Thoracic aorta (tissue), 2 donors: Measurements from ENCODE around the gene SNUPN. TPM values are rescaled to one million over a fixed set of nuclear protein-coding genes. Genes with fewer than 3 reads are reported as not detected.
A peak's percentile ranks its signal among the peaks of the same experiment; 100 is the strongest.

ENCODE experiments used
- ATAC-seq: fragments of 150-250 bp; one replicate; pipeline ENCODE4 v1.8.0; 2017; ENCODE audit warnings: low read depth; ENCODE audit not compliant: insufficient number of reproducible peaks, low FRiP score
- DNase-seq: peaks from one replicate; pipeline ENCODE4 v3.0.0-alpha.2; 2020; ENCODE audit warnings: low spot score
- H3K27ac ChIP-seq, 2 donors: fragments of 200-600 bp; sonication (generic); 1 replicate in 1 of 2; 2 replicates in 1 of 2; pipeline ENCODE4 v1.5.1; 2016; ENCODE audit warnings: mild to moderate bottlenecking in 2 of 2, moderate library complexity in 2 of 2
- H3K27me3 ChIP-seq: fragments of 200-600 bp; sonication (generic); replicated peaks from 2 replicates; pipeline ENCODE4 v1.6.0; 2016; ENCODE audit warnings: mild to moderate bottlenecking; ENCODE audit not compliant: insufficient read depth
- H3K36me3 ChIP-seq: fragments of 200-600 bp; sonication (generic); one replicate; pipeline ENCODE4 v1.5.1; 2016
- H3K4me1 ChIP-seq, 2 donors: fragments of 200-600 bp; sonication (generic); 1 replicate in 1 of 2; 2 replicates in 1 of 2; pipeline versions ENCODE4 v1.5.1 to v1.6.0; 2016; ENCODE audit warnings: low read depth in 2 of 2, mild to moderate bottlenecking in 1 of 2; ENCODE audit not compliant: control insufficient read depth in 1 of 2
- H3K4me3 ChIP-seq: fragments of 200-600 bp; sonication (generic); 2 replicates; pipeline ENCODE4 v1.5.1; 2016; ENCODE audit warnings: mild to moderate bottlenecking
- H3K9me3 ChIP-seq: fragments of 200-600 bp; sonication (generic); 2 replicates; pipeline ENCODE4 v1.5.1; 2016
- total RNA-seq, 2 donors: library from RNA; depleted of rRNA; stranded (reverse); fragments of >200 nt; gene quantifications; one replicate each; pipeline versions ENCODE4 v1.1.0 to v1.2.3, GENCODE V29; 2016
- TF ChIP-seq, protein P1 (sequence below): fragments of 200-600 bp; sonication (generic); IDR thresholded peaks from one replicate; pipeline ENCODE4 v1.5.1; 2019; ENCODE audit warnings: antibody characterized with exemption

The SNUPN gene
- total RNA-seq, 2 donors from 2014 or later: 5.8 to 16.9 TPM

DNA sequence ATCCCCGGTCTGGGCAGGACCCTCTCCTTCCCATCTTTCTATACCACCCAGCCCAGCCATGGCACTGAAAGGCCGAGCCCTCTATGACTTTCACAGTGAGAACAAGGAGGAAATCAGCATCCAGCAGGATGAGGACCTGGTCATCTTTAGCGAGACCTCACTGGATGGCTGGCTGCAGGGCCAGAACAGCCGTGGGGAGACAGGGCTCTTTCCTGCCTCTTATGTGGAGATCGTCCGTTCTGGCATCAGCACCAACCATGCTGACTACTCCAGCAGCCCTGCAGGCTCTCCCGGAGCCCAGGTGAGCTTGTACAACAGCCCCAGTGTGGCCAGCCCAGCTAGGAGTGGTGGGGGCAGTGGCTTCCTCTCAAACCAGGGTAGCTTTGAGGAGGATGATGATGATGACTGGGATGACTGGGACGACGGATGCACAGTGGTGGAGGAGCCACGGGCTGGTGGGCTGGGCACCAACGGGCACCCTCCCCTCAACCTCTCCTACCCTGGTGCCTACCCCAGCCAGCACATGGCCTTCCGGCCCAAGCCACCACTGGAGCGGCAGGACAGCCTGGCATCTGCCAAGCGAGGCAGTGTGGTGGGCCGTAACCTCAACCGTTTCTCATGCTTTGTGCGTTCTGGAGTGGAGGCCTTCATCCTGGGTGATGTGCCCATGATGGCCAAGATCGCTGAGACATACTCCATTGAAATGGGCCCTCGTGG lies 23.7 kb upstream of the SNUPN start:
- ATAC-seq: no peak
- TF ChIP-seq, protein P1, sequence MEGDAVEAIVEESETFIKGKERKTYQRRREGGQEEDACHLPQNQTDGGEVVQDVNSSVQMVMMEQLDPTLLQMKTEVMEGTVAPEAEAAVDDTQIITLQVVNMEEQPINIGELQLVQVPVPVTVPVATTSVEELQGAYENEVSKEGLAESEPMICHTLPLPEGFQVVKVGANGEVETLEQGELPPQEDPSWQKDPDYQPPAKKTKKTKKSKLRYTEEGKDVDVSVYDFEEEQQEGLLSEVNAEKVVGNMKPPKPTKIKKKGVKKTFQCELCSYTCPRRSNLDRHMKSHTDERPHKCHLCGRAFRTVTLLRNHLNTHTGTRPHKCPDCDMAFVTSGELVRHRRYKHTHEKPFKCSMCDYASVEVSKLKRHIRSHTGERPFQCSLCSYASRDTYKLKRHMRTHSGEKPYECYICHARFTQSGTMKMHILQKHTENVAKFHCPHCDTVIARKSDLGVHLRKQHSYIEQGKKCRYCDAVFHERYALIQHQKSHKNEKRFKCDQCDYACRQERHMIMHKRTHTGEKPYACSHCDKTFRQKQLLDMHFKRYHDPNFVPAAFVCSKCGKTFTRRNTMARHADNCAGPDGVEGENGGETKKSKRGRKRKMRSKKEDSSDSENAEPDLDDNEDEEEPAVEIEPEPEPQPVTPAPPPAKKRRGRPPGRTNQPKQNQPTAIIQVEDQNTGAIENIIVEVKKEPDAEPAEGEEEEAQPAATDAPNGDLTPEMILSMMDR: no peak
- peak overlapping the region; percentile 92 to 98 for H3K27ac ChIP-seq

DNA sequence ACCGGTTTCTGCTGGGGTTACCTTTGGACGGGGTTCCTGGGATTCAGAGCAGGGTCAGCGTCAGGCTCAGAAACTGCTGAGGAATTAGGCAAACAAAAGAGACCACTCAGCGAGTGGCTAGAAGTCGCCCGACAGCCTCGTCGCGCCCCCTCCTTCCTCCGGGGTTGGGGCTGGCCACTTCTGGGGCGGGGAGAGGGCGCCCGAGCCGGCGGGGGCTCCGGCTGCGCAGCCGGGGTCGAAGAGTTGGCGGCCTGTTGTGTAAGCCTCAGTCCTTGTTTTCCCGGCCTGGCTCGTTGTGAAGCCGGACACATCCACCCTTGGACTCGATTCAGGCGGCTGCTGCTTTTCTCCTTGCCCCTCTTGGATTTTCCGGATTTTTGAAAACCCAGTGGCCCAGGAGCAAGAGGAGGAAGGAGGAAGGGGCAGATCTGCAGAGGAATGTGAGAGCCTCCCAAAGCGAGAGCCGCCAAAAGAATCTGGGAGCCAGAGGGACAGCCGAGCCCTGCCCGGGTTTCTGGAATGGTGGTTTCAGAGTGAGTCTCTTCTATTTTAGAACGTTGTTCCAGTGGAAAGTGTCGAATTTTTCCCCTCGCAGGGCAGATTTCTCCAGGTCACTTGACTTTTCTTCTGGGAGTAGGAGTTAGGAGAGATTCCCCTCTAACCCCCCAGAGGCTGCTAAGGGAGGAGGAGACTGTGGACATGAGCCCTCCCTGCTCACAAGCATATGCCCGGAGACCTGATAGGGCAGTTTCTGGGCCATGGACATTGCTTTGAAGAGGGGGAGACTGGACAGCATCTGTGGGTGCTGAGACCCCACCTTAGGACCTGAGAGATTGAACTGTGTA lies 22.9 kb upstream of the SNUPN start:
- Histone ChIP-seq H3K4me3 (peak overlapping the region; percentile 79), H3K9me3 (no peaks in the 10 kb centered on the region), H3K27ac (peak overlapping the region; percentile 92 to 98), H3K36me3 (no peaks in the 10 kb centered on the region), H3K4me1 (peaks cover 26 to 61% of the 10 kb centered on the region in 2 donors), H3K27me3 (no peaks in the 10 kb centered on the region)
- DNase-seq (no peak), ATAC-seq (peak; percentile 5)
- TF ChIP-seq, protein P1: no peak

More for the DNA sequence above, 23.7 kb upstream of the SNUPN start:
- no peak for DNase-seq
- peaks cover 31 to 69% of the 10 kb centered on the region in 2 donors for H3K4me1 ChIP-seq
- H3K27me3 ChIP-seq: no peaks in the 10 kb centered on the region
- no peaks in the 10 kb centered on the region for H3K36me3 ChIP-seq
- H3K9me3 ChIP-seq: no peaks in the 10 kb centered on the region
- H3K4me3 ChIP-seq: peak overlapping the region; percentile 79

DNA sequence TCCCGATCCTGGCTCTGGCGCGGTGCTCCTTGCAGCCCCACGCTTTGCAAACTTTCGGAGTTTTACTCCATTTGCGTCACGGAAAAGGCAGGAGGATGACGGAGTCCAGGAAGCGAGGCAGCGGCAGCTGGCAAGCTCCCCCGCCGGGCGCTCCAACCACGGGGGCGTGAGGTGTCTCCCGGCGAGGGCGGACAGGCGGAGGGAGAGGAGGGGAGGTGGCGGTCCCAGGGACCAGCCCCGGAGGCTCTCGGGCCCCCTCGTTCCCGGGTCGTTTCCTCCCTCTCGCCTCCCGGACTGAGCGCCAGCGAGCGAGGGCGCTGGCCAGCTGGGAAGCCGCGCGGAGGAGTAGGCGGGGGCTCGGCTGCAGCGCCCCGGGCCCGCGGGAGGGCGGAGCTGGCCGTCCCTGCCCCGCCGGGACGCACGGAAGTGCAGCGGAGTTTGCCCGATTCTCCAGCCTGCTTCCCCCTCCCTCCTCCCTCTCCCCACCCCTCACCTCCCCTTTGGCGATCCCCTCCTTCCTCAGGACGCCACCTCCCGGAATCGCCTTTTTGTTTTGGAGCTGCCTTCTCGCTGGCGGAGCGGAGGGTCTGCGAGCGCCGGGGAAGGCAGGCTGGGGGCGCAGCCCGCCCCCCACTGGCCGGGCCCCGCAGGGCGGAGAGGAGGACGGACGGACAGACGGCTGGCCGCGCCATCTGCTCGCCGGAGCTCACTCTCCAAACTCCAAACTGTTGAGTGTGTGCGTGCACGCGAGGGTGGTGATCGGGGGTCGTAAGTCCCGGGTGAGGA lies 22.0 kb upstream of the SNUPN start, which contains the start of gene SNX33:
SNX33 (plus strand) TSS at position 543 of the 786 bp plus-strand sequence. CDS start 1,191 bp downstream, outside the sequence.
- peak; percentile 56 for ATAC-seq

DNA sequence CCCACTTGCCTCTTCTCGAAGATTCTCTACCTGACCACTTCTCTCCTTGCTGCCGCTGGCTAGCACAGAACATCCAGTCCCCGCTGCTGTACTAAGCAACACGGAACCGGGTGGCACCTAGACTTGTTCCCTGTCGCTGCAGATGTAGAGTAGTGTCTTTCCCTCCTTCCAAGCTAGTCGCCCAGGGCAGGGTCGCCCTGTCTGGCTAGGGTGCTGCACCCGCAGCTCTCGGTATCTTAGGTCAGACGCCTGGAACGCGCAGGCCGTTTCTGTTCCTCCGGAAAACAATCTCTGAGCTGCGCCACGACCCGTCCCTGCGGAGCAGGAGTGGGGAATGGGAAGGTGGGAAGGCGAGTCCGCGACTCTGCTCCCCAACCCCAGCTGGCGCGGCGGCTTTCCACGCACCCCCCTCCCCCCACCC lies 21.4 kb upstream of the SNUPN start:
- no peak for DNase-seq
- TF ChIP-seq, protein P1: no peak
- H3K27me3 ChIP-seq: no peaks in the 10 kb centered on the region

More for the DNA sequence above, 22.0 kb upstream of the SNUPN start, which contains the start of gene SNX33:
- H3K27ac ChIP-seq: peak within 1 kb of the TSS; percentile 92 to 98
- no peaks in the 10 kb centered on the region for H3K9me3 ChIP-seq
- H3K4me3 ChIP-seq: peak within 1 kb of the TSS; percentile 79
- TF ChIP-seq, protein P1: peak; percentile 46
- H3K27me3 ChIP-seq: no peaks in the 10 kb centered on the region
- H3K36me3 ChIP-seq: no peaks in the 10 kb centered on the region
- H3K4me1 ChIP-seq: peaks cover 17 to 53% of the 10 kb centered on the region in 2 donors
- DNase-seq: no peak

More for the DNA sequence above, 21.4 kb upstream of the SNUPN start:
- Histone ChIP-seq H3K4me1 (peaks cover 11 to 47% of the 10 kb centered on the region in 2 donors), H3K9me3 (no peaks in the 10 kb centered on the region), H3K4me3 (peak overlapping the region; percentile 79), H3K36me3 (no peaks in the 10 kb centered on the region), H3K27ac (peak overlapping the region; percentile 92 to 98)
- ATAC-seq: peak; percentile 8
